SK-N-SH treated with all-trans-retinoic acid at 6 μM for 48 hours (cell line): ENCODE results near the gene APOL4.

Experiments
- TOX ChIP-seq: fragments of 250-450 bp; sonication (Bioruptor Pico); IDR thresholded peaks from 2 replicates; pipeline ENCODE4 v1.8.0; 2021; ENCODE audit warnings: mild to moderate bottlenecking, moderate library complexity, borderline replicate concordance
- ZC3H10 ChIP-seq: fragments of 250-450 bp; sonication (Bioruptor Pico); IDR thresholded peaks from 2 replicates; pipeline ENCODE4 v1.5.1; 2021; ENCODE audit warnings: mild to moderate bottlenecking, moderate library complexity
- ZNF70 ChIP-seq: fragments of 450-650 bp; formaldehyde crosslinking; IDR thresholded peaks from 2 replicates; pipeline ENCODE4 v1.5.0; 2020; ENCODE audit warnings: mild to moderate bottlenecking, moderate library complexity
- TF ChIP-seq, protein P1 (sequence below): fragments of 250-450 bp; sonication (Bioruptor Pico); IDR thresholded peaks from 2 replicates; pipeline ENCODE4 v1.8.0; 2020; ENCODE audit warnings: mild to moderate bottlenecking, moderate library complexity, borderline replicate concordance

DNA sequence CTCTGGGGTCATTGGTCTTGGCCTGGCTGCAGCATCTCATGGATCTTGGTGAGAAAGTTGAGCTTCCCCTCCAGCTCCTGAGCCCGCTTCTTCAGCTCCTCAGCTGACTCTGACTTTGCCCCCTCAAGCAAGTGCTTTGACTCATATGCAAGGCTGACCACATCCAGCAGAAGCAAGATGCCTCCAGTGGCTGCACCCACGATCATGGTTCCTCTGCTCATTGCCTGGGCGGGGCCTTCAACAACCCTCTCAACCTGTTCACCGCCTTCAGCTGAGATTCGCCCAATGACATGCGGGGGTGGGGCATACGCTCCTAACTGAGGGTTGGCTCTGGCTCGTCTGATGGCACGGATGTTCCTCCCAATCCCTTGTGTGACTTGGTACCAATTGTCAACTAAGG, 25.8 kb upstream of the APOL4 start:
- TF ChIP-seq, protein P1, sequence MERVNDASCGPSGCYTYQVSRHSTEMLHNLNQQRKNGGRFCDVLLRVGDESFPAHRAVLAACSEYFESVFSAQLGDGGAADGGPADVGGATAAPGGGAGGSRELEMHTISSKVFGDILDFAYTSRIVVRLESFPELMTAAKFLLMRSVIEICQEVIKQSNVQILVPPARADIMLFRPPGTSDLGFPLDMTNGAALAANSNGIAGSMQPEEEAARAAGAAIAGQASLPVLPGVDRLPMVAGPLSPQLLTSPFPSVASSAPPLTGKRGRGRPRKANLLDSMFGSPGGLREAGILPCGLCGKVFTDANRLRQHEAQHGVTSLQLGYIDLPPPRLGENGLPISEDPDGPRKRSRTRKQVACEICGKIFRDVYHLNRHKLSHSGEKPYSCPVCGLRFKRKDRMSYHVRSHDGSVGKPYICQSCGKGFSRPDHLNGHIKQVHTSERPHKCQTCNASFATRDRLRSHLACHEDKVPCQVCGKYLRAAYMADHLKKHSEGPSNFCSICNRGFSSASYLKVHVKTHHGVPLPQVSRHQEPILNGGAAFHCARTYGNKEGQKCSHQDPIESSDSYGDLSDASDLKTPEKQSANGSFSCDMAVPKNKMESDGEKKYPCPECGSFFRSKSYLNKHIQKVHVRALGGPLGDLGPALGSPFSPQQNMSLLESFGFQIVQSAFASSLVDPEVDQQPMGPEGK (CRISPR knock-in tag): no peak
- no peak for TF ChIP-seq ZNF70
- TF ChIP-seq ZC3H10: no peak
- TF ChIP-seq TOX (CRISPR knock-in tag): no peak
